Measurements from ENCODE around the gene TSPEAR.

TSPEAR gene

GRCh38 chr21:44523567-44524413 lies 187.6 kb downstream of the TSPEAR start:
- no peak for DNase-seq

- DNase-seq = no peak
Observed at GRCh38 chr21:44522753-44523204, 188.6 kb downstream of the TSPEAR start.

- no peak for DNase-seq
Observed at GRCh38 chr21:44521928-44522752, 189.2 kb downstream of the TSPEAR start.

GRCh38 chr21:44521301-44521927 lies 190.0 kb downstream of the TSPEAR start:
- no peak for DNase-seq

GRCh38 chr21:44520326-44521300 lies 190.8 kb downstream of the TSPEAR start:
- DNase-seq = no peak

- DNase-seq = no peak
Observed at GRCh38 chr21:44519346-44520325, 191.7 kb downstream of the TSPEAR start.

- DNase-seq = no peak
Observed at GRCh38 chr21:44518686-44519085, 192.7 kb downstream of the TSPEAR start.

GRCh38 chr21:44517175-44517899 lies 194.0 kb downstream of the TSPEAR start:
- no peak for DNase-seq

GRCh38 chr21:44516828-44517174 lies 194.6 kb downstream of the TSPEAR start:
- DNase-seq = no peak

- DNase-seq = no peak
Observed at GRCh38 chr21:44516342-44516741, 195.0 kb downstream of the TSPEAR start.

- DNase-seq = no peak
Observed at GRCh38 chr21:44515359-44516165, 195.8 kb downstream of the TSPEAR start.

- no peak for DNase-seq
Observed at GRCh38 chr21:44514746-44515358, 196.5 kb downstream of the TSPEAR start.

GRCh38 chr21:44514218-44514520 lies 197.2 kb downstream of the TSPEAR start:
- no peak for DNase-seq

- DNase-seq = no peak
Observed at GRCh38 chr21:44513389-44514217, 197.8 kb downstream of the TSPEAR start.

GRCh38 chr21:44512496-44513388 lies 198.6 kb downstream of the TSPEAR start:
- DNase-seq = no peak

- no peak for DNase-seq
Observed at GRCh38 chr21:44511938-44512275, 199.5 kb downstream of the TSPEAR start.

- no peak for DNase-seq
Observed at GRCh38 chr21:44511219-44511937, 200.0 kb downstream of the TSPEAR start.
